GM12878 (cell line): ENCODE measurements around the gene CYP4F3. TPM values are rescaled to one million over a fixed set of nuclear protein-coding genes. Genes with fewer than 3 reads are reported as not detected.

Source experiments
- ETV6 ChIP-seq, 2 experiments: fragments of 450-650 bp in 1 of 2; IDR thresholded peaks in 1 of 2; conservative IDR thresholded peaks in 1 of 2; 2 replicates each; pipeline ENCODE4 v1.6.1; 2014; ENCODE audit warnings: antibody characterized with exemption in 1 of 2, borderline replicate concordance in 1 of 2, low read depth in 1 of 2, mild to moderate bottlenecking in 1 of 2, moderate library complexity in 1 of 2
- IRF4 ChIP-seq: IDR thresholded peaks from 2 replicates; pipeline ENCODE4 v1.6.1; 2011; ENCODE audit warnings: low read depth, low read length
- JUNB ChIP-seq: IDR thresholded peaks from 2 replicates; pipeline ENCODE4 v1.6.1; 2016; ENCODE audit warnings: antibody characterized with exemption, mild to moderate bottlenecking
- KAT2A ChIP-seq: conservative IDR thresholded peaks from 2 replicates; pipeline ENCODE4 v1.6.1; 2011; ENCODE audit warnings: low read depth, low read length; ENCODE audit not compliant: control insufficient read depth
- ZNF24 ChIP-seq: fragments of 450-650 bp; IDR thresholded peaks from 2 replicates; pipeline ENCODE4 v1.6.1; 2017; ENCODE audit warnings: antibody characterized with exemption, mild to moderate bottlenecking
- polyA plus RNA-seq, 11 experiments: library from polyadenylated mRNA; depleted of rRNA in 4 of 11; unstranded in 6 of 11; stranded (reverse) in 5 of 11; fragments of >200 nt; fragmentation: Nextera tagmentation in 4 of 11; fragmentation: Illumina TruSeq in 1 of 11; extraction: Ambion mirVana in 4 of 11; extraction: Trizol in 1 of 11; gene quantifications; 1 replicate in 1 of 11; 2 replicates in 10 of 11; pipeline versions ENCODE4 v1.2.1 to v1.2.3, GENCODE V29; 2011 to 2016; ENCODE audit warnings: inconsistent platforms in 2 of 11, missing spikeins in 2 of 11, low read depth in 1 of 11
- total RNA-seq, 4 experiments: library from RNA; depleted of rRNA in 3 of 4; stranded (reverse); fragments of >200 nt in 3 of 4; fragmentation: Illumina TruSeq in 1 of 4; extraction: Trizol in 1 of 4; gene quantifications; 2 replicates each; pipeline versions ENCODE4 v1.2.1 to v1.2.3, GENCODE V29; 2013 to 2021
- TF ChIP-seq, protein P1 (sequence below): fragments of 450-650 bp; formaldehyde crosslinking; IDR thresholded peaks from 2 replicates; pipeline ENCODE4 v1.4.0; 2020; ENCODE audit warnings: mild to moderate bottlenecking, moderate library complexity
- TF ChIP-seq, protein P2 (sequence below): fragments of 150-350 bp; IDR thresholded peaks from 2 replicates; pipeline ENCODE4 v1.6.1; 2016; ENCODE audit warnings: low read depth, low read length

CYP4F3 gene
- total and polyA plus RNA-seq, 10 of the 15 experiments (the other 5 are each of a cell fraction or from before 2014, with no cell fraction given): 0.08 to 4.7 (median 1.2) TPM

DNA sequence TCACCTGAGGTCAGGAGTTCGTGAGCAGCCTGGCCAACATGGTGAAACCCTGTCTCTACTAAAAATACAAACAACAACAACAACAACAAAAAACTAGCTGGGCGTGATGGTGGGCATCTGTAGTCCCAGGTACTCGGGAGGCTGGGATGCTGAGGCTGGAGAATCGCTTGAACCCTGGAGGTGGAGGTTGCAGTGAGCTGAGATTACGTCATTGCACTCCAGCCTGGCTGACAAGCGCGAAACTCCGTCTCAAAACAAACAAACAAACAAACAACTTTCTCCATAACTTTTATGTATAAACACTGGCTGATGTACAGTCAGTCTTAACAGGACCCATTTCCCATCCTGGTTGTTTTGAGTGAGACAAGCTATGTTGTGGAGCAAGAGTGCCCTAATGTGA, 31.4 kb upstream of the CYP4F3 start (continued):
- TF ChIP-seq, protein P1, sequence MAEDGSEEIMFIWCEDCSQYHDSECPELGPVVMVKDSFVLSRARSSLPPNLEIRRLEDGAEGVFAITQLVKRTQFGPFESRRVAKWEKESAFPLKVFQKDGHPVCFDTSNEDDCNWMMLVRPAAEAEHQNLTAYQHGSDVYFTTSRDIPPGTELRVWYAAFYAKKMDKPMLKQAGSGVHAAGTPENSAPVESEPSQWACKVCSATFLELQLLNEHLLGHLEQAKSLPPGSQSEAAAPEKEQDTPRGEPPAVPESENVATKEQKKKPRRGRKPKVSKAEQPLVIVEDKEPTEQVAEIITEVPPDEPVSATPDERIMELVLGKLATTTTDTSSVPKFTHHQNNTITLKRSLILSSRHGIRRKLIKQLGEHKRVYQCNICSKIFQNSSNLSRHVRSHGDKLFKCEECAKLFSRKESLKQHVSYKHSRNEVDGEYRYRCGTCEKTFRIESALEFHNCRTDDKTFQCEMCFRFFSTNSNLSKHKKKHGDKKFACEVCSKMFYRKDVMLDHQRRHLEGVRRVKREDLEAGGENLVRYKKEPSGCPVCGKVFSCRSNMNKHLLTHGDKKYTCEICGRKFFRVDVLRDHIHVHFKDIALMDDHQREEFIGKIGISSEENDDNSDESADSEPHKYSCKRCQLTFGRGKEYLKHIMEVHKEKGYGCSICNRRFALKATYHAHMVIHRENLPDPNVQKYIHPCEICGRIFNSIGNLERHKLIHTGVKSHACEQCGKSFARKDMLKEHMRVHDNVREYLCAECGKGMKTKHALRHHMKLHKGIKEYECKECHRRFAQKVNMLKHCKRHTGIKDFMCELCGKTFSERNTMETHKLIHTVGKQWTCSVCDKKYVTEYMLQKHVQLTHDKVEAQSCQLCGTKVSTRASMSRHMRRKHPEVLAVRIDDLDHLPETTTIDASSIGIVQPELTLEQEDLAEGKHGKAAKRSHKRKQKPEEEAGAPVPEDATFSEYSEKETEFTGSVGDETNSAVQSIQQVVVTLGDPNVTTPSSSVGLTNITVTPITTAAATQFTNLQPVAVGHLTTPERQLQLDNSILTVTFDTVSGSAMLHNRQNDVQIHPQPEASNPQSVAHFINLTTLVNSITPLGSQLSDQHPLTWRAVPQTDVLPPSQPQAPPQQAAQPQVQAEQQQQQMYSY (CRISPR knock-in tag): no peak
- TF ChIP-seq IRF4: no peak
- no peak for TF ChIP-seq JUNB
- no peak for TF ChIP-seq ZNF24
- no peak for TF ChIP-seq ETV6 (conservative IDR thresholded peaks at IDR 0.05 in 1 of 2, IDR thresholded peaks at IDR 0.05 in 1 of 2; ENCODE audit: borderline replicate concordance in 1 of 2, low read depth in 1 of 2)
- TF ChIP-seq KAT2A: no peak
- TF ChIP-seq, protein P2, sequence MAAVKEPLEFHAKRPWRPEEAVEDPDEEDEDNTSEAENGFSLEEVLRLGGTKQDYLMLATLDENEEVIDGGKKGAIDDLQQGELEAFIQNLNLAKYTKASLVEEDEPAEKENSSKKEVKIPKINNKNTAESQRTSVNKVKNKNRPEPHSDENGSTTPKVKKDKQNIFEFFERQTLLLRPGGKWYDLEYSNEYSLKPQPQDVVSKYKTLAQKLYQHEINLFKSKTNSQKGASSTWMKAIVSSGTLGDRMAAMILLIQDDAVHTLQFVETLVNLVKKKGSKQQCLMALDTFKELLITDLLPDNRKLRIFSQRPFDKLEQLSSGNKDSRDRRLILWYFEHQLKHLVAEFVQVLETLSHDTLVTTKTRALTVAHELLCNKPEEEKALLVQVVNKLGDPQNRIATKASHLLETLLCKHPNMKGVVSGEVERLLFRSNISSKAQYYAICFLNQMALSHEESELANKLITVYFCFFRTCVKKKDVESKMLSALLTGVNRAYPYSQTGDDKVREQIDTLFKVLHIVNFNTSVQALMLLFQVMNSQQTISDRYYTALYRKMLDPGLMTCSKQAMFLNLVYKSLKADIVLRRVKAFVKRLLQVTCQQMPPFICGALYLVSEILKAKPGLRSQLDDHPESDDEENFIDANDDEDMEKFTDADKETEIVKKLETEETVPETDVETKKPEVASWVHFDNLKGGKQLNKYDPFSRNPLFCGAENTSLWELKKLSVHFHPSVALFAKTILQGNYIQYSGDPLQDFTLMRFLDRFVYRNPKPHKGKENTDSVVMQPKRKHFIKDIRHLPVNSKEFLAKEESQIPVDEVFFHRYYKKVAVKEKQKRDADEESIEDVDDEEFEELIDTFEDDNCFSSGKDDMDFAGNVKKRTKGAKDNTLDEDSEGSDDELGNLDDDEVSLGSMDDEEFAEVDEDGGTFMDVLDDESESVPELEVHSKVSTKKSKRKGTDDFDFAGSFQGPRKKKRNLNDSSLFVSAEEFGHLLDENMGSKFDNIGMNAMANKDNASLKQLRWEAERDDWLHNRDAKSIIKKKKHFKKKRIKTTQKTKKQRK: no peak
